DND-41 (cell line): Measurements from ENCODE around the gene BCL7B.

ENCODE experiments used
- ATAC-seq: fragments of 200-7000 bp; cut with Tn5 transposase; 3 replicates; pipeline ENCODE4 v1.9.1; 2021; ENCODE audit warnings: low read depth; ENCODE audit not compliant: insufficient read depth
- DNase-seq: peaks from one replicate; pipeline ENCODE4 v3.0.0-alpha.2; 2020
- H2AFZ ChIP-seq: 2 replicates; pipeline ENCODE4 v1.6.0; 2012; ENCODE audit warnings: low read depth, low read length
- H3K27ac ChIP-seq: 2 replicates; pipeline ENCODE4 v1.5.1; 2012; ENCODE audit warnings: low read length, inconsistent platforms
- H3K27me3 ChIP-seq: fragments of 200-600 bp; sonication (generic); 2 replicates; pipeline ENCODE4 v1.6.0; 2012; ENCODE audit warnings: low read length, mild to moderate bottlenecking, inconsistent platforms; ENCODE audit not compliant: insufficient read depth, poor library complexity
- H3K36me3 ChIP-seq: 2 replicates; pipeline ENCODE4 v1.5.1; 2012; ENCODE audit warnings: low read length, inconsistent platforms; ENCODE audit not compliant: insufficient read depth
- H3K4me1 ChIP-seq: 2 replicates; pipeline ENCODE4 v1.5.1; 2012; ENCODE audit warnings: mild to moderate bottlenecking, low read length; ENCODE audit not compliant: insufficient read depth
- H3K4me2 ChIP-seq: 2 replicates; pipeline ENCODE4 v1.6.0; 2012; ENCODE audit warnings: mild to moderate bottlenecking, moderate library complexity, low read length, inconsistent platforms; ENCODE audit not compliant: insufficient read depth
- H3K4me3 ChIP-seq, 2 experiments: fragments of 200-600 bp in 1 of 2; shearing (Covaris generic) in 1 of 2; 2 replicates each; pipeline ENCODE4 v1.5.1; 2012 to 2016; ENCODE audit warnings: inconsistent platforms in 2 of 2, low read length in 2 of 2, mild to moderate bottlenecking in 2 of 2, low read depth in 1 of 2, moderate library complexity in 1 of 2
- H3K79me2 ChIP-seq: 2 replicates; pipeline ENCODE4 v1.6.0; 2012; ENCODE audit warnings: low read length, inconsistent platforms; ENCODE audit not compliant: insufficient read depth
- H3K9ac ChIP-seq: 2 replicates; pipeline ENCODE4 v1.6.0; 2012; ENCODE audit warnings: low read depth, mild to moderate bottlenecking, inconsistent platforms, low read length, moderate library complexity
- H3K9me3 ChIP-seq: 2 replicates; pipeline ENCODE4 v1.5.1; 2012; ENCODE audit warnings: low read length, moderate library complexity, mild to moderate bottlenecking, inconsistent platforms; ENCODE audit not compliant: insufficient read depth, severe bottlenecking
- H4K20me1 ChIP-seq: 2 replicates; pipeline ENCODE4 v1.6.0; 2012; ENCODE audit warnings: low read length; ENCODE audit not compliant: insufficient read depth
- EZH2 ChIP-seq: IDR thresholded peaks from 3 replicates; pipeline ENCODE4 v1.6.1; 2012; ENCODE audit warnings: borderline replicate concordance, low read depth, mild to moderate bottlenecking, moderate library complexity, low read length, inconsistent platforms; ENCODE audit not compliant: severe bottlenecking
- TF ChIP-seq, protein P1 (sequence below): IDR thresholded peaks from 2 replicates; pipeline ENCODE4 v1.5.1; 2012; ENCODE audit warnings: borderline replicate concordance, low read length, moderate library complexity, mild to moderate bottlenecking; ENCODE audit not compliant: poor library complexity, severe bottlenecking; ENCODE audit errors: extremely low read depth

Gene BCL7B

DNA sequence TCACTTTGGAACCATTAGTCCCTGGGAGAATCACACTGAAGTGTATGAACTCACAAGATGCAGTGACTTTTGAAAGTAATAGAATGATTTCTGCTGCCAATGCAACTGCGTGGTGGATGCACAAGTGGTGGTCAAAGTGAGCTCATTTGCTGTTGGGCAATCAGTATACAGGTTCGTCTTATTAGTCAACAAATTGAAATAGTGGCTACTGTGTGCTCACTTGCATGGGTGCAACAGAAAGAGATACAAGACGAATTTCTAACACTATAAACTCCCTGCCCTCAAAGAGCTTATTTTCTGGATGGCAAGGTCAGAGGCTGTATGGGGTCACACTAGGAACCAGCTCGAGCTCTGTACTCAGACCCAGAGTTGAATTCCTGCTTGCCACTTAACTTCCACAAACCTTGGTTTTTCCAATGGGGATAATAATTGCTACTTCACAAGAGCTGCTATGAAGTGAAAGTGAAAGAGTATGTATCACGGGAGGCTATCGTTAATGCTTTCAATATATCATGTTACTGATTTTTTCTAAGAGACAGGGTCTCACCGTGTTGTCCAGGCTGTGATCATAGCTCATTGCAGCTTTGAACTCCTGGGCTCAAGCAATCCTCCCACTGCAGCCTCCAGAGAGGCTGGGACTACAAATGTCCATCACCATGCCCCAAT lies 8.3 kb upstream of the BCL7B start:
- Histone ChIP-seq H2AFZ (no peak overlapping the region), H3K4me3 (no peak overlapping the region), H3K4me1 (peaks cover 39% of the 10 kb centered on the region), H3K9ac (no peak overlapping the region), H3K27ac (no peak overlapping the region), H3K79me2 (no peaks in the 10 kb centered on the region), H4K20me1 (0 out of 2 replicates have a peak, but pooled peaks cover 1% of the 10 kb centered on the region), H3K4me2 (no peak overlapping the region), H3K27me3 (no peaks in the 10 kb centered on the region), H3K9me3 (no peaks in the 10 kb centered on the region), H3K36me3 (peaks cover 16% of the 10 kb centered on the region)
- no peak for ATAC-seq
- no peak for TF ChIP-seq EZH2
- TF ChIP-seq, protein P1, sequence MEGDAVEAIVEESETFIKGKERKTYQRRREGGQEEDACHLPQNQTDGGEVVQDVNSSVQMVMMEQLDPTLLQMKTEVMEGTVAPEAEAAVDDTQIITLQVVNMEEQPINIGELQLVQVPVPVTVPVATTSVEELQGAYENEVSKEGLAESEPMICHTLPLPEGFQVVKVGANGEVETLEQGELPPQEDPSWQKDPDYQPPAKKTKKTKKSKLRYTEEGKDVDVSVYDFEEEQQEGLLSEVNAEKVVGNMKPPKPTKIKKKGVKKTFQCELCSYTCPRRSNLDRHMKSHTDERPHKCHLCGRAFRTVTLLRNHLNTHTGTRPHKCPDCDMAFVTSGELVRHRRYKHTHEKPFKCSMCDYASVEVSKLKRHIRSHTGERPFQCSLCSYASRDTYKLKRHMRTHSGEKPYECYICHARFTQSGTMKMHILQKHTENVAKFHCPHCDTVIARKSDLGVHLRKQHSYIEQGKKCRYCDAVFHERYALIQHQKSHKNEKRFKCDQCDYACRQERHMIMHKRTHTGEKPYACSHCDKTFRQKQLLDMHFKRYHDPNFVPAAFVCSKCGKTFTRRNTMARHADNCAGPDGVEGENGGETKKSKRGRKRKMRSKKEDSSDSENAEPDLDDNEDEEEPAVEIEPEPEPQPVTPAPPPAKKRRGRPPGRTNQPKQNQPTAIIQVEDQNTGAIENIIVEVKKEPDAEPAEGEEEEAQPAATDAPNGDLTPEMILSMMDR = no peak
- DNase-seq = no peak

DNA sequence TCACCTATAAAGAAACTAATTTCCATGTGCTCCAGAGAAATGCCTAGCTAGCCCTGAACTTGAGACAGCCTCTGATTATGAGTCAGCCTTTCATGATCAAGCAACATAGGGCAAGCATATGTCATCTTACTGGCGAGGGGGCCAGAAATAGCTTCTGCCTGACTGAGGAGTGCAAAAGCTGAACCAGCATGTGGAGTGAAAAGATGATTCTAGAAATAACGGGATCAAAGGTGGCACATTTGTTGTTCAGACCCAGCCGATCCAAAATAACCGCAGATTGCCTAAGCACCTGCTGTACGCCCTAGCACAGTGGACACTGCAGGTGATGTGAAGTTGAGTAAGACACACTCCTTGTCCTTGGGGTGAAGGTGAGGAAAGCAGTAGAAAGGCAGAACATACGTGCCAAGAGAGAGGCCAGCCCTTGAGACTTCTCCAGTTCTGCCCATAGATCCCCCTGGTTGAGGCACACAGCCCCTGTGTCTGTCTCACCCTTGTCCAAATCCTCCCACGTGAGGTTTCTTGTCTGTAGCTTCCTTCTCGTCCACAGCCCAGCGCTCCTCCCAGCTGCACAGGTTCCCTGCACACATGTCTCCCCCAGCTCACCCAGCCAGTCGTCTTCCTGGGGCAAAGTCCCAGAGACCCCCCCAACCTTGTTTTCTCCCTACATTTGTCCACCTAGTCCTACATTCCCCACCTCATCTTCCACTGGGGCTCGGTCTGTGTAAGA lies 2.8 kb upstream of the BCL7B start:
- H3K4me3 ChIP-seq = no peak overlapping the region
- DNase-seq = no peak
- H3K4me2 ChIP-seq = no peak overlapping the region
- no peak for ATAC-seq
- H3K4me1 ChIP-seq = peaks cover 23% of the 10 kb centered on the region
- H3K27me3 ChIP-seq = no peaks in the 10 kb centered on the region
- peaks cover 17% of the 10 kb centered on the region for H4K20me1 ChIP-seq
- no peak overlapping the region for H2AFZ ChIP-seq
- H3K36me3 ChIP-seq = peaks cover 6% of the 10 kb centered on the region
- no peaks in the 10 kb centered on the region for H3K9me3 ChIP-seq
- no peak overlapping the region for H3K27ac ChIP-seq
- TF ChIP-seq, protein P1 = no peak
- no peak for TF ChIP-seq EZH2
- H3K9ac ChIP-seq = no peak overlapping the region
- H3K79me2 ChIP-seq = peaks cover 22% of the 10 kb centered on the region

DNA sequence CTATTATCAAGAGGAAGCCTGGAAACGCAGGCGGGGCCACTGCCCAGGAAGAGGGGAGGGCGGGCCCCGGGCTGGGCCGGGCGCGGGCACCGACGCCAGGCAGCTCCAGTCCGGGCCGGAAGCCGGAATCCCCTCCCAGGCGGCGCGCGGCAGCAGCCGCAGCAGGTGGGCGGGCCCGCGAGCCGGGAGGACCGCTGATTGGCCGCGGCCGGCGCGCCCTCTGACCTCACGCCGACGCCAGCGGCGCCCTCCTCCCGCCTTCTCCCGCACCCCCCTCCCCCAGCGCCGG lies 438 bp downstream of the BCL7B start:
- TF ChIP-seq, protein P1 = no peak
- TF ChIP-seq EZH2 = no peak
- Histone ChIP-seq H3K27ac (peak overlapping the region; percentile 98), H3K36me3 (peaks cover 33% of the 10 kb centered on the region), H3K79me2 (peaks cover 53% of the 10 kb centered on the region), H2AFZ (peak overlapping the region; percentile 99), H3K9me3 (no peaks in the 10 kb centered on the region), H3K4me1 (peaks cover 39% of the 10 kb centered on the region), H3K9ac (peak overlapping the region; percentile 100), H4K20me1 (peaks cover 45% of the 10 kb centered on the region), H3K4me2 (peak overlapping the region; percentile 86), H3K27me3 (no peaks in the 10 kb centered on the region), H3K4me3 (peak overlapping the region; percentile 89 to 91)
- ATAC-seq = peak; percentile 95
- peak; percentile 94 for DNase-seq
